ENCODE data around the gene SELENOW. TPM values are rescaled to one million over a fixed set of nuclear protein-coding genes. Genes with fewer than 3 reads are reported as not detected.
"Not testable (repeated sequence)": the region's sequence is repeated elsewhere in the genome, so short reads cannot be mapped to it uniquely, and the experiment has no call there.

Gene SELENOW
- total and polyA plus RNA-seq, 2 experiments from 2014 or later, result 561 to 571 TPM

GRCh38 chr19:47766670-47767069, 11.8 kb upstream of the SELENOW start:
- no peaks in the 10 kb centered on the region for H3K27me3 ChIP-seq (replicated peaks; ENCODE audit: insufficient read depth)
- 68% methylated on average over 7 of the region's 7 CpGs for WGBS, 2 experiments (ENCODE audit: low coverage in 1 of 2, low lambda C conversion rate in 2 of 2, missing lambda C conversion rate in 2 of 2)
- H3K9me3 ChIP-seq (ENCODE audit: low read depth), result no peaks in the 10 kb centered on the region
- H3K9ac ChIP-seq, result no peak overlapping the region
- in situ Hi-C loops (cut with MboI), result no loop called here
- H3K27ac ChIP-seq, result no peak overlapping the region
- H2AFZ ChIP-seq, result no peak overlapping the region
- H3K4me3 ChIP-seq, result no peak overlapping the region
- DNase-seq, result no peak
- no peaks in the 10 kb centered on the region for H3K4me1 ChIP-seq (ENCODE audit: insufficient read depth)
- H3K36me3 ChIP-seq (ENCODE audit: low read depth), result no peaks in the 10 kb centered on the region
- H4K20me1 ChIP-seq (ENCODE audit: insufficient read depth), result no peaks in the 10 kb centered on the region
- no peak overlapping the region for H3K4me2 ChIP-seq (ENCODE audit: unreplicated experiment)
- no peak for TF ChIP-seq EZH2phosphoT487 (IDR thresholded peaks at IDR 0.05; ENCODE audit: insufficient read depth, low read depth)
- no peak for TF ChIP-seq EZH2 (IDR thresholded peaks at IDR 0.05; ENCODE audit: insufficient read depth, poor library complexity, severe bottlenecking)
- no peaks in the 10 kb centered on the region for H3K9me2 ChIP-seq (ENCODE audit: insufficient read depth)
- no peaks in the 10 kb centered on the region for H3K79me2 ChIP-seq (ENCODE audit: insufficient read depth)
- no peaks in the 10 kb centered on the region for H3F3A ChIP-seq (ENCODE audit: insufficient read depth)

- H3K27ac ChIP-seq, result no peak overlapping the region
- no peak overlapping the region for H2AFZ ChIP-seq
- H3K79me2 ChIP-seq (ENCODE audit: insufficient read depth), result no peaks in the 10 kb centered on the region
- no peaks in the 10 kb centered on the region for H3K9me3 ChIP-seq (ENCODE audit: low read depth)
- 48 to 51% methylated on average over 2 of the region's 2 CpGs for WGBS, 2 experiments (ENCODE audit: low coverage in 1 of 2, low lambda C conversion rate in 2 of 2, missing lambda C conversion rate in 2 of 2)
- H4K20me1 ChIP-seq (ENCODE audit: insufficient read depth), result no peaks in the 10 kb centered on the region
- DNase-seq, result no peak
- no peak overlapping the region for H3K9ac ChIP-seq
- no peak overlapping the region for H3K4me3 ChIP-seq
- no peaks in the 10 kb centered on the region for H3K4me1 ChIP-seq (ENCODE audit: insufficient read depth)
- TF ChIP-seq EZH2phosphoT487 (IDR thresholded peaks at IDR 0.05; ENCODE audit: insufficient read depth, low read depth) (no peak), EZH2 (IDR thresholded peaks at IDR 0.05; ENCODE audit: insufficient read depth, poor library complexity, severe bottlenecking) (no peak)
- H3K27me3 ChIP-seq (replicated peaks; ENCODE audit: insufficient read depth), result no peaks in the 10 kb centered on the region
- no peaks in the 10 kb centered on the region for H3K9me2 ChIP-seq (ENCODE audit: insufficient read depth)
- H3K4me2 ChIP-seq (ENCODE audit: unreplicated experiment), result no peak overlapping the region
- no peaks in the 10 kb centered on the region for H3F3A ChIP-seq (ENCODE audit: insufficient read depth)
- in situ Hi-C loops (cut with MboI), result no loop called here
- H3K36me3 ChIP-seq (ENCODE audit: low read depth), result no peaks in the 10 kb centered on the region
These were observed 11.2 kb upstream of the SELENOW start for GRCh38 chr19:47767349-47767748.

GRCh38 chr19:47768604-47769003, 9.9 kb upstream of the SELENOW start:
- in situ Hi-C loops (cut with MboI), result no loop called here
- Histone ChIP-seq H2AFZ (no peak overlapping the region), H3K9ac (no peak overlapping the region), H3K27ac (no peak overlapping the region), H3K4me1 (ENCODE audit: insufficient read depth) (no peaks in the 10 kb centered on the region), H3K27me3 (replicated peaks; ENCODE audit: insufficient read depth) (no peaks in the 10 kb centered on the region), H3K79me2 (ENCODE audit: insufficient read depth) (no peaks in the 10 kb centered on the region), H3K9me2 (ENCODE audit: insufficient read depth) (no peaks in the 10 kb centered on the region), H3K4me3 (no peak overlapping the region), H3K9me3 (ENCODE audit: low read depth) (no peaks in the 10 kb centered on the region), H3K4me2 (ENCODE audit: unreplicated experiment) (no peak overlapping the region), H3K36me3 (ENCODE audit: low read depth) (no peaks in the 10 kb centered on the region), H3F3A (ENCODE audit: insufficient read depth) (no peaks in the 10 kb centered on the region), H4K20me1 (ENCODE audit: insufficient read depth) (no peaks in the 10 kb centered on the region)
- no peak for DNase-seq
- TF ChIP-seq EZH2phosphoT487 (IDR thresholded peaks at IDR 0.05; ENCODE audit: insufficient read depth, low read depth) (no peak), EZH2 (IDR thresholded peaks at IDR 0.05; ENCODE audit: insufficient read depth, poor library complexity, severe bottlenecking) (no peak)
- 90% methylated on average over 2 of the region's 2 CpGs for WGBS, 2 experiments (ENCODE audit: low coverage in 1 of 2, low lambda C conversion rate in 2 of 2, missing lambda C conversion rate in 2 of 2)

- TF ChIP-seq EZH2phosphoT487 (IDR thresholded peaks at IDR 0.05; ENCODE audit: insufficient read depth, low read depth) (no peak), EZH2 (IDR thresholded peaks at IDR 0.05; ENCODE audit: insufficient read depth, poor library complexity, severe bottlenecking) (no peak)
- no peaks in the 10 kb centered on the region for H3F3A ChIP-seq (ENCODE audit: insufficient read depth)
- no peaks in the 10 kb centered on the region for H3K27me3 ChIP-seq (replicated peaks; ENCODE audit: insufficient read depth)
- H2AFZ ChIP-seq, result no peak overlapping the region
- no peaks in the 10 kb centered on the region for H3K9me2 ChIP-seq (ENCODE audit: insufficient read depth)
- WGBS, 2 experiments (ENCODE audit: low coverage in 1 of 2, low lambda C conversion rate in 2 of 2, missing lambda C conversion rate in 2 of 2), result 87 to 98% methylated on average over 3 of the region's 3 CpGs
- no peaks in the 10 kb centered on the region for H4K20me1 ChIP-seq (ENCODE audit: insufficient read depth)
- H3K4me2 ChIP-seq (ENCODE audit: unreplicated experiment), result no peak overlapping the region
- H3K4me3 ChIP-seq, result no peak overlapping the region
- H3K9me3 ChIP-seq (ENCODE audit: low read depth), result no peaks in the 10 kb centered on the region
- no peaks in the 10 kb centered on the region for H3K4me1 ChIP-seq (ENCODE audit: insufficient read depth)
- in situ Hi-C loops (cut with MboI), result no loop called here
- H3K9ac ChIP-seq, result no peak overlapping the region
- no peak overlapping the region for H3K27ac ChIP-seq
- no peak for DNase-seq
- no peaks in the 10 kb centered on the region for H3K79me2 ChIP-seq (ENCODE audit: insufficient read depth)
- H3K36me3 ChIP-seq (ENCODE audit: low read depth), result no peaks in the 10 kb centered on the region
These were observed 9.0 kb upstream of the SELENOW start for GRCh38 chr19:47769534-47769933.

- H3K9ac ChIP-seq; H2AFZ ChIP-seq; H3K27ac ChIP-seq; H3K4me1 ChIP-seq (ENCODE audit: insufficient read depth); H3F3A ChIP-seq (ENCODE audit: insufficient read depth); H3K9me2 ChIP-seq (ENCODE audit: insufficient read depth); H3K4me3 ChIP-seq; H3K4me2 ChIP-seq (ENCODE audit: unreplicated experiment); in situ Hi-C loops (cut with MboI); DNase-seq; H3K9me3 ChIP-seq (ENCODE audit: low read depth); H3K79me2 ChIP-seq (ENCODE audit: insufficient read depth); H3K36me3 ChIP-seq (ENCODE audit: low read depth); H4K20me1 ChIP-seq (ENCODE audit: insufficient read depth); H3K27me3 ChIP-seq (replicated peaks; ENCODE audit: insufficient read depth): not testable (repeated sequence)
- WGBS, 2 experiments (ENCODE audit: low coverage in 1 of 2, low lambda C conversion rate in 2 of 2, missing lambda C conversion rate in 2 of 2), result 61% methylated on average over 6 of the region's 6 CpGs
These were observed 7.2 kb upstream of the SELENOW start for GRCh38 chr19:47771291-47771690.
